Effector memory CD4-positive, alpha-beta T cell (primary cell): ENCODE measurements around the gene TUT1.
"Not testable (repeated sequence)": the region's sequence is repeated elsewhere in the genome, so short reads cannot be mapped to it uniquely, and the experiment has no call there.

Experiments used
- DNase-seq, 3 donors: peaks; one replicate each; pipeline ENCODE4 v3.0.0-alpha.2; 2020
- H3K27ac ChIP-seq: 2 replicates; pipeline ENCODE4 v1.7.0; 2013; ENCODE audit warnings: mild to moderate bottlenecking, low read length, moderate library complexity; ENCODE audit not compliant: insufficient read depth, poor library complexity, severe bottlenecking
- H3K27me3 ChIP-seq: replicated peaks from 2 replicates; pipeline ENCODE4 v1.7.0; 2013; ENCODE audit warnings: mild to moderate bottlenecking, low read length; ENCODE audit not compliant: insufficient read depth, control insufficient read depth, poor library complexity, severe bottlenecking
- H3K36me3 ChIP-seq: 2 replicates; pipeline ENCODE4 v1.7.0; 2013; ENCODE audit warnings: mild to moderate bottlenecking, low read length, moderate library complexity; ENCODE audit not compliant: control insufficient read depth, insufficient read depth
- H3K4me1 ChIP-seq: 2 replicates; pipeline ENCODE4 v1.7.0; 2013; ENCODE audit warnings: low read length, mild to moderate bottlenecking; ENCODE audit not compliant: control insufficient read depth, insufficient read depth, poor library complexity, severe bottlenecking
- H3K4me3 ChIP-seq: 2 replicates; pipeline ENCODE4 v1.7.0; 2013; ENCODE audit warnings: low read length, low read depth, mild to moderate bottlenecking; ENCODE audit not compliant: insufficient read depth, poor library complexity, severe bottlenecking
- H3K9me3 ChIP-seq: 2 replicates; pipeline ENCODE4 v1.7.0; 2013; ENCODE audit warnings: mild to moderate bottlenecking, low read length, moderate library complexity; ENCODE audit not compliant: control insufficient read depth

Gene TUT1

GRCh38 chr11:62577046-62577714 lies 14.1 kb downstream of the TUT1 start:
- Histone ChIP-seq H3K9me3 (no peaks in the 10 kb centered on the region), H3K27ac (no peak overlapping the region), H3K36me3 (peaks cover 30% of the 10 kb centered on the region), H3K4me1 (peaks cover 12% of the 10 kb centered on the region), H3K27me3 (no peaks in the 10 kb centered on the region), H3K4me3 (no peak overlapping the region)
- DNase-seq: no peak

GRCh38 chr11:62575837-62576236 lies 15.5 kb downstream of the TUT1 start:
- Histone ChIP-seq H3K9me3 (no peaks in the 10 kb centered on the region), H3K27ac (no peak overlapping the region), H3K27me3 (no peaks in the 10 kb centered on the region), H3K4me1 (peaks cover 15% of the 10 kb centered on the region), H3K4me3 (no peak overlapping the region), H3K36me3 (peaks cover 34% of the 10 kb centered on the region)
- no peak for DNase-seq

GRCh38 chr11:62575156-62575555 lies 16.2 kb downstream of the TUT1 start:
- no peak for DNase-seq
- peaks cover 15% of the 10 kb centered on the region for H3K4me1 ChIP-seq
- H3K27ac ChIP-seq: no peak overlapping the region
- peaks cover 39% of the 10 kb centered on the region for H3K36me3 ChIP-seq
- H3K4me3 ChIP-seq: no peak overlapping the region
- no peaks in the 10 kb centered on the region for H3K9me3 ChIP-seq
- H3K27me3 ChIP-seq: no peaks in the 10 kb centered on the region

- H3K9me3 ChIP-seq: no peaks in the 10 kb centered on the region
- peaks cover 15% of the 10 kb centered on the region for H3K4me1 ChIP-seq
- no peaks in the 10 kb centered on the region for H3K27me3 ChIP-seq
- H3K36me3 ChIP-seq: peaks cover 45% of the 10 kb centered on the region
- peak overlapping the region; percentile 79 for H3K27ac ChIP-seq
- no peak for DNase-seq
- H3K4me3 ChIP-seq: peak overlapping the region; percentile 84
Observed at GRCh38 chr11:62574363-62575071, 16.8 kb downstream of the TUT1 start.

- Histone ChIP-seq H3K27ac (peak within 1 kb of the TSS; percentile 84), H3K9me3 (no peaks in the 10 kb centered on the region), H3K4me1 (peaks cover 15% of the 10 kb centered on the region), H3K4me3 (peak within 1 kb of the TSS; percentile 97), H3K27me3 (no peaks in the 10 kb centered on the region), H3K36me3 (peaks cover 39% of the 10 kb centered on the region)
- DNase-seq: peak; percentile 96 to 98 (median 98)
Observed at GRCh38 chr11:62573592-62574362, 17.5 kb downstream of the TUT1 start, which contains the start of gene EEF1G. EEF1G (minus strand) TSS chr11:62573891; CDS start chr11:62573842, 49 bp downstream.

GRCh38 chr11:62573006-62573591 lies 18.2 kb downstream of the TUT1 start:
- H3K27me3 ChIP-seq: no peaks in the 10 kb centered on the region
- H3K4me1 ChIP-seq: peaks cover 18% of the 10 kb centered on the region
- peaks cover 35% of the 10 kb centered on the region for H3K36me3 ChIP-seq
- H3K27ac ChIP-seq: peak overlapping the region; percentile 84
- H3K4me3 ChIP-seq: peak overlapping the region; percentile 97
- no peaks in the 10 kb centered on the region for H3K9me3 ChIP-seq
- no peak for DNase-seq

GRCh38 chr11:62572431-62572830 lies 18.9 kb downstream of the TUT1 start:
- H3K9me3 ChIP-seq: no peaks in the 10 kb centered on the region
- peaks cover 18% of the 10 kb centered on the region for H3K4me1 ChIP-seq
- peak overlapping the region; percentile 97 for H3K4me3 ChIP-seq
- H3K36me3 ChIP-seq: peaks cover 38% of the 10 kb centered on the region
- DNase-seq: no peak
- no peaks in the 10 kb centered on the region for H3K27me3 ChIP-seq
- H3K27ac ChIP-seq: peak overlapping the region; percentile 84

- Histone ChIP-seq H3K4me1 (peaks cover 18% of the 10 kb centered on the region), H3K36me3 (peaks cover 40% of the 10 kb centered on the region), H3K27ac (peak overlapping the region; percentile 34)
- not testable (repeated sequence) for H3K9me3 ChIP-seq, H3K27me3 ChIP-seq, H3K4me3 ChIP-seq, DNase-seq
Observed at GRCh38 chr11:62571493-62571892, 19.8 kb downstream of the TUT1 start.

GRCh38 chr11:62570903-62571302 lies 20.4 kb downstream of the TUT1 start:
- DNase-seq, H3K27me3 ChIP-seq, H3K4me3 ChIP-seq, H3K9me3 ChIP-seq, H3K27ac ChIP-seq: not testable (repeated sequence)
- Histone ChIP-seq H3K36me3 (peaks cover 46% of the 10 kb centered on the region), H3K4me1 (peaks cover 18% of the 10 kb centered on the region)
